ENCODE results near the gene HSD17B1.
"Not testable (repeated sequence)": the region's sequence is repeated elsewhere in the genome, so short reads cannot be mapped to it uniquely, and the experiment has no call there.

The HSD17B1 gene

GRCh38 chr17:42552736-42553135, at the start of gene HSD17B1:
Gene HSD17B1 (plus strand): TSS chr17:42552923. CDS start chr17:42552934, 11 bp downstream.
- DNase-seq (ENCODE audit: low spot score): not testable (repeated sequence)

GRCh38 chr17:42502926-42503325, 49.8 kb upstream of the HSD17B1 start:
- no peak for DNase-seq (ENCODE audit: low spot score)

GRCh38 chr17:42507671-42508070, 45.1 kb upstream of the HSD17B1 start:
- no peak for DNase-seq (ENCODE audit: low spot score)

- DNase-seq (ENCODE audit: low spot score): no peak
Observed at GRCh38 chr17:42508426-42509165, 44.1 kb upstream of the HSD17B1 start.

GRCh38 chr17:42509409-42509808, 43.3 kb upstream of the HSD17B1 start:
- no peak for DNase-seq (ENCODE audit: low spot score)

- DNase-seq (ENCODE audit: low spot score): no peak
Observed at GRCh38 chr17:42509841-42510240, 42.9 kb upstream of the HSD17B1 start.

- DNase-seq (ENCODE audit: low spot score): no peak
Observed at GRCh38 chr17:42512246-42512645, 40.5 kb upstream of the HSD17B1 start.

- no peak for DNase-seq (ENCODE audit: low spot score)
Observed at GRCh38 chr17:42512733-42513251, 39.9 kb upstream of the HSD17B1 start.

- DNase-seq (ENCODE audit: low spot score): no peak
Observed at GRCh38 chr17:42513686-42514085, 39.0 kb upstream of the HSD17B1 start.

- DNase-seq (ENCODE audit: low spot score): no peak
Observed at GRCh38 chr17:42514279-42514678, 38.4 kb upstream of the HSD17B1 start.

- no peak for DNase-seq (ENCODE audit: low spot score)
Observed at GRCh38 chr17:42514867-42515266, 37.9 kb upstream of the HSD17B1 start.

GRCh38 chr17:42517516-42517915, 35.2 kb upstream of the HSD17B1 start:
- peak; percentile 85 for DNase-seq (ENCODE audit: low spot score)

- DNase-seq (ENCODE audit: low spot score): peak; percentile 78
Observed at GRCh38 chr17:42518046-42518754, 34.5 kb upstream of the HSD17B1 start.

- peak; percentile 67 for DNase-seq (ENCODE audit: low spot score)
Observed at GRCh38 chr17:42518755-42519545, 33.8 kb upstream of the HSD17B1 start.

GRCh38 chr17:42519546-42520491, 32.9 kb upstream of the HSD17B1 start:
- DNase-seq (ENCODE audit: low spot score): peak; percentile 90

- no peak for DNase-seq (ENCODE audit: low spot score)
Observed at GRCh38 chr17:42520540-42520951, 32.2 kb upstream of the HSD17B1 start.

GRCh38 chr17:42521036-42521435, 31.7 kb upstream of the HSD17B1 start:
- DNase-seq (ENCODE audit: low spot score): no peak

GRCh38 chr17:42521666-42522262, 31.0 kb upstream of the HSD17B1 start:
- no peak for DNase-seq (ENCODE audit: low spot score)

GRCh38 chr17:42522263-42522790, 30.4 kb upstream of the HSD17B1 start:
- DNase-seq (ENCODE audit: low spot score): no peak

- DNase-seq (ENCODE audit: low spot score): no peak
Observed at GRCh38 chr17:42522798-42523278, 29.9 kb upstream of the HSD17B1 start.
